ENCODE measurements around the gene KDM4D. TPM values are rescaled to one million over a fixed set of nuclear protein-coding genes. Genes with fewer than 3 reads are reported as not detected.

Gene KDM4D
- polyA plus RNA-seq, 1 donor (not counting 4 experiments of a cell fraction or from before 2014, with no cell fraction given): 1.1 TPM

GRCh38 chr11:95003716-95004115, 30.2 kb downstream of the KDM4D start:
- Histone ChIP-seq H3K9me1 (ENCODE audit: control insufficient read depth, extremely low read depth, insufficient read depth, low read length) (no peaks in the 10 kb centered on the region), H3K27ac (ENCODE audit: control insufficient read depth, insufficient read depth, low read length) (no peak overlapping the region), H3K4me3 (ENCODE audit: control insufficient read depth in 2 of 3, extremely low read depth in 1 of 3, insufficient read depth in 2 of 3, low read depth in 1 of 3, low read length in 3 of 3) (no peak overlapping the region), H3K36me3 (ENCODE audit: control insufficient read depth in 2 of 2, extremely low read depth in 1 of 2, insufficient read depth in 2 of 2, low read length in 2 of 2) (no peaks in the 10 kb centered on the region), H3K4me2 (ENCODE audit: control insufficient read depth, extremely low read depth, insufficient read depth, low read depth, low read length) (no peak overlapping the region), H3K27me3 (ENCODE audit: control insufficient read depth, extremely low read depth, insufficient read depth, low read length) (no peaks in the 10 kb centered on the region), H3K4me1 (ENCODE audit: control insufficient read depth, extremely low read depth, insufficient read depth, low read length) (no peaks in the 10 kb centered on the region), H3K79me2 (ENCODE audit: control insufficient read depth, insufficient read depth, low read length) (no peaks in the 10 kb centered on the region), H3K9me3 (ENCODE audit: control insufficient read depth, low read depth, low read length) (no peaks in the 10 kb centered on the region), H2AFZ (ENCODE audit: control insufficient read depth, low read length) (no peak overlapping the region), H4K20me1 (ENCODE audit: control insufficient read depth, extremely low read depth, insufficient read depth, low read length) (no peaks in the 10 kb centered on the region), H3K9ac (ENCODE audit: control insufficient read depth, extremely low read depth, insufficient read depth, low read length) (no peak overlapping the region)
- dilution Hi-C loops (cut with MboI; ENCODE audit: extremely low pct_ligation_motif_present, low sequenced_read_pairs): no loop called here
- DNase-seq (ENCODE audit: low read depth, low spot score) (no peak), FAIRE-seq (no peak)
- no peak for TF ChIP-seq EZH2 (IDR thresholded peaks at IDR 0.05; ENCODE audit: low read length)

- Histone ChIP-seq H3K27ac (ENCODE audit: control insufficient read depth, insufficient read depth, low read length) (no peak overlapping the region), H3K27me3 (ENCODE audit: control insufficient read depth, extremely low read depth, insufficient read depth, low read length) (no peaks in the 10 kb centered on the region), H4K20me1 (ENCODE audit: control insufficient read depth, extremely low read depth, insufficient read depth, low read length) (no peaks in the 10 kb centered on the region), H3K79me2 (ENCODE audit: control insufficient read depth, insufficient read depth, low read length) (no peaks in the 10 kb centered on the region), H3K4me3 (ENCODE audit: control insufficient read depth in 2 of 3, extremely low read depth in 1 of 3, insufficient read depth in 2 of 3, low read depth in 1 of 3, low read length in 3 of 3) (no peak overlapping the region), H2AFZ (ENCODE audit: control insufficient read depth, low read length) (no peak overlapping the region), H3K9me3 (ENCODE audit: control insufficient read depth, low read depth, low read length) (no peaks in the 10 kb centered on the region), H3K36me3 (ENCODE audit: control insufficient read depth in 2 of 2, extremely low read depth in 1 of 2, insufficient read depth in 2 of 2, low read length in 2 of 2) (no peaks in the 10 kb centered on the region), H3K4me2 (ENCODE audit: control insufficient read depth, extremely low read depth, insufficient read depth, low read depth, low read length) (no peak overlapping the region), H3K4me1 (ENCODE audit: control insufficient read depth, extremely low read depth, insufficient read depth, low read length) (no peaks in the 10 kb centered on the region), H3K9ac (ENCODE audit: control insufficient read depth, extremely low read depth, insufficient read depth, low read length) (no peak overlapping the region), H3K9me1 (ENCODE audit: control insufficient read depth, extremely low read depth, insufficient read depth, low read length) (no peaks in the 10 kb centered on the region)
- TF ChIP-seq EZH2 (IDR thresholded peaks at IDR 0.05; ENCODE audit: low read length): no peak
- TF ChIP-seq CTCF (optimal IDR thresholded peaks at IDR 0.05 in 1 of 3, IDR thresholded peaks at IDR 0.05 in 1 of 3, conservative IDR thresholded peaks at IDR 0.05 in 1 of 3; ENCODE audit: extremely low read depth in 1 of 3, insufficient read depth in 2 of 3, low read length in 3 of 3): no peak
- DNase-seq (ENCODE audit: low read depth, low spot score): no peak
- dilution Hi-C loops (cut with MboI; ENCODE audit: extremely low pct_ligation_motif_present, low sequenced_read_pairs): no loop called here
- no peak for FAIRE-seq
Measured at GRCh38 chr11:95005642-95006041, 32.1 kb downstream of the KDM4D start.

DNA sequence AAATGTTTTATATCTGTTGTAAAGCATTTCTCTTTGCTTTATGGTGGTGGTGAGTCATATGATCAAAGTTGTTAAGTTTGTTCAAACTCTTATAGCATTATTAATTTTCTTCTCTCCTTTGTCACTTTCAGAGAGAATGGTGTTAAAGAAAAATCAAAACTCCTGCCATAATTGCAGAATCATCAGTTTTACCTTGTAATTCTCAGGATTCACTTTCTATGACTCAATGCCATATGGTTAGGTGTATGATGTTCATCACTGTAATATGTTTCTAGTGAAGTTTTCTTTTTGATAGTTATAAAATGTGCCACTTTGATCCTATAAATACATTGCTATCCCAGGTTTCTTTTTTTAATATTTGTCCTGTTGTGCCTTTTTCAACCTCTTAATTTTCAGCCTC, 37.9 kb downstream of the KDM4D start:
- Histone ChIP-seq H2AFZ (ENCODE audit: control insufficient read depth, low read length) (no peak overlapping the region), H4K20me1 (ENCODE audit: control insufficient read depth, extremely low read depth, insufficient read depth, low read length) (no peaks in the 10 kb centered on the region), H3K4me1 (ENCODE audit: control insufficient read depth, extremely low read depth, insufficient read depth, low read length) (no peaks in the 10 kb centered on the region), H3K79me2 (ENCODE audit: control insufficient read depth, insufficient read depth, low read length) (no peaks in the 10 kb centered on the region), H3K9me1 (ENCODE audit: control insufficient read depth, extremely low read depth, insufficient read depth, low read length) (no peaks in the 10 kb centered on the region), H3K27me3 (ENCODE audit: control insufficient read depth, extremely low read depth, insufficient read depth, low read length) (no peaks in the 10 kb centered on the region), H3K36me3 (ENCODE audit: control insufficient read depth in 2 of 2, extremely low read depth in 1 of 2, insufficient read depth in 2 of 2, low read length in 2 of 2) (no peaks in the 10 kb centered on the region), H3K9me3 (ENCODE audit: control insufficient read depth, low read depth, low read length) (no peaks in the 10 kb centered on the region), H3K4me2 (ENCODE audit: control insufficient read depth, extremely low read depth, insufficient read depth, low read depth, low read length) (no peak overlapping the region), H3K27ac (ENCODE audit: control insufficient read depth, insufficient read depth, low read length) (no peak overlapping the region), H3K9ac (ENCODE audit: control insufficient read depth, extremely low read depth, insufficient read depth, low read length) (no peak overlapping the region), H3K4me3 (ENCODE audit: control insufficient read depth in 2 of 3, extremely low read depth in 1 of 3, insufficient read depth in 2 of 3, low read depth in 1 of 3, low read length in 3 of 3) (no peak overlapping the region)
- no peak for TF ChIP-seq EZH2 (IDR thresholded peaks at IDR 0.05; ENCODE audit: low read length)
- TF ChIP-seq CTCF (optimal IDR thresholded peaks at IDR 0.05 in 1 of 3, IDR thresholded peaks at IDR 0.05 in 1 of 3, conservative IDR thresholded peaks at IDR 0.05 in 1 of 3; ENCODE audit: extremely low read depth in 1 of 3, insufficient read depth in 2 of 3, low read length in 3 of 3): no peak
- FAIRE-seq (no peak), DNase-seq (ENCODE audit: low read depth, low spot score) (no peak)
- dilution Hi-C loops (cut with MboI; ENCODE audit: extremely low pct_ligation_motif_present, low sequenced_read_pairs): no loop called here

All from keratinocyte (primary cell).